NCI-H1436 (cell line): Measurements from ENCODE around the gene MYO5C.

Source experiments
- DNase-seq: peaks from one replicate; lab custom pipeline; 2025; lab: John Stamatoyannopoulos, UW

MYO5C gene

GRCh38 chr15:52213206-52213605, 82.4 kb downstream of the MYO5C start:
- DNase-seq: no peak

GRCh38 chr15:52208306-52208946, 87.2 kb downstream of the MYO5C start:
- peak; percentile 54 for DNase-seq

GRCh38 chr15:52207191-52207590, 88.4 kb downstream of the MYO5C start:
- DNase-seq: no peak

- DNase-seq: no peak
Measured at GRCh38 chr15:52206446-52206845, 89.2 kb downstream of the MYO5C start.

- DNase-seq: no peak
Measured at GRCh38 chr15:52204657-52205056, 90.9 kb downstream of the MYO5C start.

GRCh38 chr15:52200831-52201365, 94.7 kb downstream of the MYO5C start:
- no peak for DNase-seq

GRCh38 chr15:52199271-52199670, 96.3 kb downstream of the MYO5C start:
- no peak for DNase-seq

- no peak for DNase-seq
Measured at GRCh38 chr15:52196891-52197290, 98.7 kb downstream of the MYO5C start.

GRCh38 chr15:52193791-52194190, 101.8 kb downstream of the MYO5C start:
- no peak for DNase-seq

- DNase-seq: no peak
Measured at GRCh38 chr15:52193321-52193720, 102.3 kb downstream of the MYO5C start.

GRCh38 chr15:52191207-52191606, 104.4 kb downstream of the MYO5C start, which contains the start of gene GNB5:
Gene GNB5 (minus strand): TSS chr15:52191392. CDS start chr15:52184676, 6,716 bp downstream.
- no peak for DNase-seq

GRCh38 chr15:52186651-52187486, 108.7 kb downstream of the MYO5C start:
- no peak for DNase-seq

- no peak for DNase-seq
Measured at GRCh38 chr15:52185151-52185561, 110.4 kb downstream of the MYO5C start.

- no peak for DNase-seq
Measured at GRCh38 chr15:52184721-52185120, 110.9 kb downstream of the MYO5C start.

GRCh38 chr15:52183562-52184173, 111.9 kb downstream of the MYO5C start:
- no peak for DNase-seq

GRCh38 chr15:52181938-52182780, 113.4 kb downstream of the MYO5C start:
- DNase-seq: no peak

GRCh38 chr15:52180851-52181450, 114.7 kb downstream of the MYO5C start:
- DNase-seq: no peak

- no peak for DNase-seq
Measured at GRCh38 chr15:52180196-52180835, 115.3 kb downstream of the MYO5C start.

- peak; percentile 75 for DNase-seq
Measured at GRCh38 chr15:52179278-52180195, 116.1 kb downstream of the MYO5C start.

- DNase-seq: no peak
Measured at GRCh38 chr15:52178765-52179164, 116.8 kb downstream of the MYO5C start.
